Fibroblast of lung (primary cell): ENCODE data around the gene CCDC38.

Experiments used
- CTCF ChIP-seq, 2 donors: IDR thresholded peaks in 1 of 2; conservative IDR thresholded peaks in 1 of 2; 1 replicate in 1 of 2; 2 replicates in 1 of 2; pipeline ENCODE4 v1.5.1; 2011 to 2012; ENCODE audit warnings: low read length in 2 of 2, control low read depth in 1 of 2, inconsistent platforms in 1 of 2, low read depth in 1 of 2, mild to moderate bottlenecking in 1 of 2
- EZH2 ChIP-seq: IDR thresholded peaks from 2 replicates; pipeline ENCODE4 v1.5.1; 2012; ENCODE audit warnings: low read length, control low read depth, mild to moderate bottlenecking; ENCODE audit errors: missing control alignments

GRCh38 chr12:95949477-95950206 lies 7.2 kb upstream of the CCDC38 start:
- TF ChIP-seq CTCF (conservative IDR thresholded peaks at IDR 0.05 in 1 of 2, IDR thresholded peaks at IDR 0.05 in 1 of 2; ENCODE audit: low read depth in 1 of 2, low read length in 2 of 2), result no peak
- no peak for TF ChIP-seq EZH2
